ENCODE data around the gene SSBP4.

The SSBP4 gene

GRCh38 chr19:18473003-18473705 is 54.0 kb downstream of the SSBP4 start:
- DNase-seq, result no peak

GRCh38 chr19:18473706-18474087 is 54.5 kb downstream of the SSBP4 start:
- DNase-seq, result no peak

GRCh38 chr19:18474366-18474887 is 55.2 kb downstream of the SSBP4 start:
- DNase-seq, result no peak

DNA sequence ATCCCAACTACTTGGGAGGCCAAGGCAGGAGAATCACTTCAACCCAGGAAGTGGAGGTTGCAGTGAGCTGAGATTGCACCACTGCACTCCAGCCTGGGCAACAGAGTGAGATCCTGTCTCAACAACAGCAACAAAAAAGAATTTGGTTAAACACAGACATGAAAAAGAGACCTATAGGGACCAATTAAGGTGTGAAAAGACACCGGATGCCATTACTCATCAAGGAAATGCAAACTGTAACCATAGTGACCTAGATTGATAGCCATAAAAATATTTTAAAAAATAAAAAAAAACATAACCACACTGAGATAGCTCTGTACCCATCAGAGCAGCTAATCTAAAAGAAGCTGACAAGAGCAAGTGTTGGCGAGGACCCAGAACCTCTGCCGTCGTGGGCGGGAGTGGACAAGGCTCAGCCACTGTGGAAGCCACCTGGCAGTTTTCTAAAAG is 55.8 kb downstream of the SSBP4 start:
- no peak for DNase-seq

DNA sequence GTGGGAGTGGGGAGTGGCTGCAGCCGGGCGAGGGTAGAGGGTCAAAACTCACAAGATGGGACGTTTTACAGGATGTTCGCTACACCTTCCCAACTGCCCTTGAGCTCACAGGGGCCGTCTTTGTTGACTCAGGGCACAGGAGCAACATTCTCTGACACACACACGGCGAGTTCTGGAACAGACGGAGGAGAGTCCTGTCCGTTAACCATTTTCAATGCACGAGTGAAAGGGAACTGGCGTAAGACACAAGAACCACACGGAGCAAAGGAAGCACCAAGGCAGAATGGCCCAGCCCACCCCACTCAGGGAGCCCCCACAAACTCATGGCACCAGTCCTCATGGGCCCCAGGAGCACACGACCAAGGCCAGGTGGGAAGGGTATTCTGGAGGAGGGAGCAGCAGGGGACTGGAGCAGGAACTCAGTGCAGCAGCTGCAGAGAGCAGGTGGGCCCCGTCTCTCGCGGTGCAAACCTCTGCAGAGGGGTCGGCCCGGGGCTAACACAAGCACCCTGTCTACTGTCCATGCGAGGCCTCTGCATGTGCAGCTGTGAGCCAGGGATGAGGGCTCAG is 56.6 kb downstream of the SSBP4 start:
- no peak for DNase-seq

GRCh38 chr19:18476507-18477041 is 57.4 kb downstream of the SSBP4 start:
- no peak for DNase-seq

- DNase-seq, result no peak
These were observed 58.0 kb downstream of the SSBP4 start for GRCh38 chr19:18477042-18477779.

- DNase-seq, result no peak
These were observed 58.8 kb downstream of the SSBP4 start for GRCh38 chr19:18477974-18478373.

DNA sequence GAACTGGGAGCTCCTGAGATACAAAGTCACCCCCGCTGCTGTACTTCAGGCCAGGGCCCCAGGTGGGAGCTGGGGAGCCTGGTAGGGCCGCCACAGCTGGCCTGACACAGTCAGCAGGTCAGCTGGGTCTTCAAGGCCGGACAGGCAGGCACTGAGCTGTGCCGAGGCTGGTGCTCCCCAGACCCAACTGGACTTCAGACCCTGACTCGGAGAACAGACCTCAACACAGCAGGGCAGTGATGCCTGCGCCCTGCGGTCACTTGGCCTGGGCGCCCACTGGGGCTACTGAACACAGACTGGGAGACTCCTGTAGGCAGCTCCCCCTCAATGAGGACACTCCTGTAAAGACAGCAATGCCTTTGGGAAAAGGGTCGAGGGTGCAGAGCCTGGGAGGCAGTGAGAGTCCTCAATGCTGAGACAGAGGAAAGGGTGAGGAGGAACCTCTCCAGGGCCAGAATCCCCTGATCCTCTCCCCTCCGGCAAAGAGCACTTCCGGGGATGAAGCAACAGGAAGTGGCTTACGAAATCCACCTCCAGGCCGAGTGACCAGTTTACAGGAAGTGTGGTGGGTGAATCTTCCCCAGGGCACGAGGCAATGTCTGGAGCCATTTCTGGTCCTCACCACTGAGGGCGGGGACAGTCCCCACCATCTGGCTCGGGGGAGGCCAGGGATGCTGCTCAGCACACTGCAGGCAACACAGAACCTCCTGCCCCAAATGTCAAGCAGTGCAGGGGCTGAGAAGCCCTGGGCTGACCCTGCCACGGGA is 59.5 kb downstream of the SSBP4 start:
- no peak for DNase-seq

DNA sequence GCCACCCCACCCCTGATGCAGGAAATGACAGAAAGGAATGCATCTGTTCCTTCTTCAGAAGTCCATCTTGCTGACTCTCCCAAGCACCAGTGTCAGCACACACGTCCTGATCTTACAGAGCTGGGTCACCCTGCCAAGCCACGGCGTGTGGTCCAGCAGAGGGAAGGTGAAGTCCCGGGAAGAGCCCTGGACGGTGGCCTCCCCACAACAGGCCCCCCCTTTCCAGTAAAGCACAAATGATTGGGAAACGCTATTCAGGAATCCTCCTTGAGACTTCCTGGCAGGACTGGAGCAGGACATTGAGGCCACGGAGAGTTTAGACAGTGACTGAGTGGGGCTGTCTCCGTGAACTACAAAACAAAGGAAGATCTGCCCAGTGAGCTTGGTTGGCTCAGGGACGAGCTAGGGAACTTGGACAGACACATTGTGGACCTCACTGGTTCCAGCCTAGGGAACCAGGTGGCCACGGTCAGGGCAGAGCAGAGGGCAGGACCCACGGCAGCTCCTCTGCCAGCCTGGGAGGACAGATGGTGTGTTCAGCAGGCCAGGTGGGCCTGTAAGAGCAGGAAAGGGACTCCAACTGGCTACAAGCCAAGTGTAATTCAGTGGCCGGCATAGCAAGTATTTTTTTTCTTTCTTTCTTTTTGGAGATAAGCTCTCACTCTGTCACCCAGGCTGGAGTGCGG is 61.0 kb downstream of the SSBP4 start:
- peak; percentile 39 for DNase-seq

- DNase-seq, result no peak
These were observed 62.5 kb downstream of the SSBP4 start for GRCh38 chr19:18481505-18482222.

DNA sequence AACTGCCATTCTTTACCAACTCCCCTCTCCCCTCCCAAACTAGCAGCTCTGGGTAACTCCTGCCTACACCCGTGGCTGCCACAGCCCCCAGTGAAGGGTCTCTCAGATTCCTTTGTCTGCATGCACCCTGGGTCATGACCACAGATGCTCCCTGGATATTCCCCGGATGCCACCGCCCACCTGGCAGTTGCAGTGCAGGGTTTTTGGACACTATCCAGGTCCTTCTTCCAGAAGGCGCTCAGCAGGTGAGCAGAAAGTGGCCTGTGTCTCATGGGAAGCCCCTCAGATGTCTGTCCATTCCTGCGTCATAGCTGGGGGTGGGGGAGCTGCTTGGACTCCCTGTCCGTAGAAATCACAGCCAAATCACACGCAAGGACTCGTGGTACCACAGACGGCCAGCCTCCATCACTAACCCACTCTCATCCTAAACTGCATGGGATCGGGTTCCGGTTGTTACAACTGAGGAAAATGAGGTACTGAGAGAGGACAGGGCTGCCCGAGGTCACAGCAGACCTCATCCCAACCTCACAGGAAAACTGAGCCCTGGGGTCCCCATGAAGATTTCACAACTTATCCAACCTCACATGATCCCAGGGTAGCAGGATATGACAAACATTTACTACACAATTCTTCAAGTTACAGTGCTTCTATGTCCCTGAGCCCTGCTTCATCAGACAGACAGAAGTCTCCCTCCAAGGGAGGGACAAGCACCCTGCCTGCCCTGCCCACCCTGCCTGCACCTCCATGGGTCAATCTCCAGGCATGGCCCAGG is 64.1 kb downstream of the SSBP4 start:
- DNase-seq, result peak; percentile 16
